Tibial nerve (tissue), 4 donors: ENCODE measurements around the gene CTAGE15.
"Not testable (repeated sequence)": the region's sequence is repeated elsewhere in the genome, so short reads cannot be mapped to it uniquely, and the experiment has no call there.

Experiments
- EP300 ChIP-seq, 2 donors: sonication (generic); formaldehyde crosslinking; IDR thresholded peaks; one replicate each; pipeline ENCODE4 v1.6.1; 2017; ENCODE audit warnings: antibody characterized with exemption in 2 of 2, mild to moderate bottlenecking in 1 of 2
- POLR2A ChIP-seq, 2 donors: fragments of 450-650 bp; IDR thresholded peaks; one replicate each; pipeline ENCODE4 v1.6.1; 2017; ENCODE audit warnings: antibody characterized with exemption in 2 of 2, mild to moderate bottlenecking in 2 of 2, moderate library complexity in 2 of 2
- TF ChIP-seq, protein P1 (sequence below), 5 experiments: fragments of 200-600 bp in 3 of 5; fragments of 450-650 bp in 2 of 5; sonication (generic) in 3 of 5; IDR thresholded peaks; one replicate each; pipeline ENCODE4 v1.5.1; 2016 to 2019; ENCODE audit warnings: antibody characterized with exemption in 5 of 5, mild to moderate bottlenecking in 3 of 5, moderate library complexity in 2 of 5

DNA sequence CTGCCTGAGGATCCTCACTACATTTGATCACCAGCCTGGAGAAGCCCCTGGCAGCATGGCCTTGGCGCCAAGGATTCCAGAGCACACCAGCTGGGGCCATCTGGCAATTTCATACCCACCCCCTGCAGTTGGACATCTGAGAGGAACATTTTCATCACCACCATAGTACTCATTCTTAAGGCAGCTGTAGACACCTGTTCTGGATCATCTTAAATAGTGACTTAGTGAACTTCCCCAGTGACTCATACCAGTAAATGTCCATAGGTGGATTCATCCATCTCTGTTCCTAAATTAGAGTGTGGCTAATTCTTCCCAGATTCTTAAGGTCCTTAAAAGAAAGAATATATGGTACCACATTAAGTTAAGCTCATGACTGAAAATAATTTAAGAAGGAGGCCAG, 45.6 kb downstream of the CTAGE15 start:
- TF ChIP-seq EP300, POLR2A (IDR thresholded peaks at IDR 0.05): not testable (repeated sequence)
- TF ChIP-seq, protein P1, sequence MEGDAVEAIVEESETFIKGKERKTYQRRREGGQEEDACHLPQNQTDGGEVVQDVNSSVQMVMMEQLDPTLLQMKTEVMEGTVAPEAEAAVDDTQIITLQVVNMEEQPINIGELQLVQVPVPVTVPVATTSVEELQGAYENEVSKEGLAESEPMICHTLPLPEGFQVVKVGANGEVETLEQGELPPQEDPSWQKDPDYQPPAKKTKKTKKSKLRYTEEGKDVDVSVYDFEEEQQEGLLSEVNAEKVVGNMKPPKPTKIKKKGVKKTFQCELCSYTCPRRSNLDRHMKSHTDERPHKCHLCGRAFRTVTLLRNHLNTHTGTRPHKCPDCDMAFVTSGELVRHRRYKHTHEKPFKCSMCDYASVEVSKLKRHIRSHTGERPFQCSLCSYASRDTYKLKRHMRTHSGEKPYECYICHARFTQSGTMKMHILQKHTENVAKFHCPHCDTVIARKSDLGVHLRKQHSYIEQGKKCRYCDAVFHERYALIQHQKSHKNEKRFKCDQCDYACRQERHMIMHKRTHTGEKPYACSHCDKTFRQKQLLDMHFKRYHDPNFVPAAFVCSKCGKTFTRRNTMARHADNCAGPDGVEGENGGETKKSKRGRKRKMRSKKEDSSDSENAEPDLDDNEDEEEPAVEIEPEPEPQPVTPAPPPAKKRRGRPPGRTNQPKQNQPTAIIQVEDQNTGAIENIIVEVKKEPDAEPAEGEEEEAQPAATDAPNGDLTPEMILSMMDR (IDR thresholded peaks at IDR 0.05), result not testable (repeated sequence)
